HepG2 (cell line): ENCODE results near the gene KHNYN. TPM values are rescaled to one million over a fixed set of nuclear protein-coding genes. Genes with fewer than 3 reads are reported as not detected.

ENCODE experiments used
- BRCA1 ChIP-seq: sonication (generic); formaldehyde crosslinking; IDR thresholded peaks from 2 replicates; pipeline ENCODE4 v1.4.0; 2020; ENCODE audit warnings: missing genetic modification reagents
- CENPX ChIP-seq: sonication (generic); formaldehyde crosslinking; IDR thresholded peaks from 2 replicates; pipeline ENCODE4 v1.9.0; 2021; ENCODE audit warnings: mild to moderate bottlenecking, missing genetic modification reagents, moderate library complexity
- EHMT2 ChIP-seq: fragments of 200-600 bp; sonication (generic); IDR thresholded peaks from 2 replicates; pipeline ENCODE4 v1.7.0; 2017; ENCODE audit warnings: antibody characterized with exemption, low read depth, low read length, borderline replicate concordance
- FOSL2 ChIP-seq: sonication (generic); formaldehyde crosslinking; IDR thresholded peaks from 2 replicates; pipeline ENCODE4 v1.4.0; 2020; ENCODE audit warnings: missing genetic modification reagents
- FOXJ3 ChIP-seq: sonication (generic); formaldehyde crosslinking; IDR thresholded peaks from 2 replicates; pipeline ENCODE4 v1.4.0; 2020; ENCODE audit warnings: missing genetic modification reagents, mild to moderate bottlenecking, borderline replicate concordance
- POLR2A ChIP-seq, 2 experiments: IDR thresholded peaks; 2 replicates each; pipeline ENCODE4 v1.6.1; 2011; ENCODE audit warnings: low read depth in 2 of 2, low read length in 2 of 2, mild to moderate bottlenecking in 1 of 2, moderate library complexity in 1 of 2; ENCODE audit not compliant: insufficient read depth in 1 of 2
- PTBP1 ChIP-seq: fragments of 200-400 bp; formaldehyde crosslinking; IDR thresholded peaks from 2 replicates; pipeline ENCODE4 v1.6.1; 2018; ENCODE audit warnings: low read length, low read depth; ENCODE audit not compliant: poor library complexity, severe bottlenecking
- SNAI1 ChIP-seq: sonication (generic); formaldehyde crosslinking; IDR thresholded peaks from 2 replicates; pipeline ENCODE4 v1.5.0; 2020; ENCODE audit warnings: mild to moderate bottlenecking, missing genetic modification reagents, borderline replicate concordance
- SRSF1 ChIP-seq: fragments of 200-400 bp; formaldehyde crosslinking; optimal IDR thresholded peaks from 2 replicates; pipeline ENCODE3; 2017; ENCODE audit warnings: mild to moderate bottlenecking, low read depth, low read length, moderate library complexity
- TMF1 ChIP-seq: sonication (generic); formaldehyde crosslinking; IDR thresholded peaks from 2 replicates; pipeline ENCODE4 v1.8.1; 2022; ENCODE audit warnings: low read depth, missing genetic modification reagents
- ZBTB21 ChIP-seq: sonication (generic); formaldehyde crosslinking; IDR thresholded peaks from 2 replicates; pipeline ENCODE4 v1.4.0; 2020; ENCODE audit warnings: missing genetic modification reagents
- ZNF224 ChIP-seq: sonication (generic); formaldehyde crosslinking; IDR thresholded peaks from 2 replicates; pipeline ENCODE4 v1.5.0; 2020; ENCODE audit warnings: mild to moderate bottlenecking, missing genetic modification reagents
- ZNF326 ChIP-seq: sonication (generic); formaldehyde crosslinking; IDR thresholded peaks from 2 replicates; pipeline ENCODE4 v1.4.0; 2020; ENCODE audit warnings: missing genetic modification reagents, borderline replicate concordance
- ZNF451 ChIP-seq: sonication (generic); formaldehyde crosslinking; IDR thresholded peaks from 2 replicates; pipeline ENCODE4 v1.5.0; 2020; ENCODE audit warnings: mild to moderate bottlenecking, missing genetic modification reagents
- ZNF550 ChIP-seq: sonication (generic); formaldehyde crosslinking; IDR thresholded peaks from 2 replicates; pipeline ENCODE4 v1.4.0; 2020; ENCODE audit warnings: mild to moderate bottlenecking, missing genetic modification reagents, borderline replicate concordance
- ZNF839 ChIP-seq: sonication (generic); formaldehyde crosslinking; IDR thresholded peaks from 2 replicates; pipeline ENCODE4 v1.4.0; 2020; ENCODE audit warnings: missing genetic modification reagents, mild to moderate bottlenecking, borderline replicate concordance
- polyA plus RNA-seq, 8 experiments: library from polyadenylated mRNA; depleted of rRNA in 3 of 8; stranded (reverse) in 7 of 8; unstranded in 1 of 8; fragments of >200 nt; fragmentation: Illumina TruSeq in 4 of 8; extraction: Trizol in 4 of 8; gene quantifications; 2 replicates each; pipeline versions ENCODE4 v1.2.1 to v1.2.3, GENCODE V29; 2011 to 2016; ENCODE audit warnings: low read depth in 4 of 8, missing spikeins in 1 of 8, mixed read lengths in 1 of 8; ENCODE audit not compliant: insufficient read depth in 1 of 8
- total RNA-seq, 5 experiments: library from RNA; depleted of rRNA; stranded (reverse); fragments of >200 nt; fragmentation: Illumina TruSeq; extraction: Trizol; gene quantifications; 2 replicates each; pipeline ENCODE4 v1.2.3, GENCODE V29; 2016; ENCODE audit warnings: low read depth in 1 of 5
- TF ChIP-seq, protein P1 (sequence below): sonication (generic); formaldehyde crosslinking; IDR thresholded peaks from 2 replicates; pipeline ENCODE4 v1.8.0; 2022; ENCODE audit warnings: mild to moderate bottlenecking, missing genetic modification reagents, moderate library complexity
- TF ChIP-seq, protein P2 (sequence below): sonication (generic); formaldehyde crosslinking; IDR thresholded peaks from 2 replicates; pipeline ENCODE4 v1.4.0; 2020; ENCODE audit warnings: missing genetic modification reagents; ENCODE audit errors: not compliant biosample characterization
- TF ChIP-seq, protein P3 (sequence below): sonication (generic); formaldehyde crosslinking; IDR thresholded peaks from 2 replicates; pipeline ENCODE4 v1.8.0; 2022; ENCODE audit warnings: missing genetic modification reagents, mild to moderate bottlenecking, inconsistent platforms, borderline replicate concordance
- TF ChIP-seq, protein P4 (sequence below): IDR thresholded peaks from 2 replicates; pipeline ENCODE4 v1.6.1; 2016; ENCODE audit warnings: missing compliant biosample characterization, missing genetic modification reagents, borderline replicate concordance
- TF ChIP-seq, protein P5 (sequence below): sonication (generic); formaldehyde crosslinking; IDR thresholded peaks from 2 replicates; pipeline ENCODE4 v1.4.0; 2020; ENCODE audit warnings: missing genetic modification reagents
- TF ChIP-seq, protein P6 (sequence below): IDR thresholded peaks from 2 replicates; pipeline ENCODE4 v1.6.1; 2018; ENCODE audit warnings: missing genetic modification reagents

Gene KHNYN
- total and polyA plus RNA-seq, 2 of the 13 experiments (the other 11 are each of a cell fraction or from before 2014, with no cell fraction given): 52.8 to 75.7 TPM

DNA sequence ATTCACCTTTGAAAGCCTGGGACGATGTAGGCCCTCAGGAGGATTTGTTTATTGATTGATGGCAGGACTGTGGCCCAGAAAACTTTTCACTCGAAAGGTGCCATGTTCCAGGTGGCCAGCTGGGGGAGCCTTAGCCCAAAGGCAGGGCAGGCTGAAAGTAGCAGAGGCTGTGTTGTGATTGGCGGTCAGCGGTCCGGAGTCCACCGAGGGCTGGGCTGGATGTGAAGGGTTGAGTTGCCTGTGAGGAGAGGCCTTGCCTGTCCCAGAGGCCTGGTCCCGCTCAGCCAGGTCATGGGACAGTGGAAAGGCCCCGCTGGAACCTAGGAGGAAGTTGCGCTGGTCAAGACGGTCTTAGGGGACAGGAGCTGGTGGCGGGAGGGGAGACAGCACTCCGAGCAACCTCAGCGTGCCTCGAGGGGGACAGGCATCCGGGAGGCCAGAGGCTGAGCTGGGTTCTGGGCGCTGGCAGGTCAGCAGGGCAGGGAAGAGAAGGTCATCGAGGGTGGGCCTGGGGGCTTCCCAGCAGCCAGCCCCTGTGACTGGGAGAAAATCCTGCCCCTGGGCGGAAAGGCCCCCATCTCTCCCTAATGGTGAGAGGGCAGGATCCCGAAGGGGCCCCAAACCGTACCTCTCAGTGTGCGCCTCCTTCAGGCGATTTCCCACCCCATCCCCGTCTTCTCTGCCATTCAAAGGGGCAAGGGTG lies 52.0 kb downstream of the KHNYN start (continued):
- TF ChIP-seq, protein P1, sequence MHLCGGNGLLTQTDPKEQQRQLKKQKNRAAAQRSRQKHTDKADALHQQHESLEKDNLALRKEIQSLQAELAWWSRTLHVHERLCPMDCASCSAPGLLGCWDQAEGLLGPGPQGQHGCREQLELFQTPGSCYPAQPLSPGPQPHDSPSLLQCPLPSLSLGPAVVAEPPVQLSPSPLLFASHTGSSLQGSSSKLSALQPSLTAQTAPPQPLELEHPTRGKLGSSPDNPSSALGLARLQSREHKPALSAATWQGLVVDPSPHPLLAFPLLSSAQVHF (CRISPR knock-in tag): no peak
- TF ChIP-seq SNAI1 (CRISPR knock-in tag): no peak
- TF ChIP-seq ZNF550 (CRISPR knock-in tag): peak; percentile 90; the same call in 1 of the 2 replicates
- TF ChIP-seq TMF1 (CRISPR knock-in tag): no peak
- TF ChIP-seq SRSF1: peak; percentile 65
- no peak for TF ChIP-seq CENPX (CRISPR knock-in tag)
- no peak for TF ChIP-seq ZNF326 (CRISPR knock-in tag)
- peak; percentile 92; the same call in 1 of the 2 replicates for TF ChIP-seq EHMT2
- peak; percentile 64; the same call in 1 of the 2 replicates for TF ChIP-seq FOXJ3
- TF ChIP-seq, protein P2, sequence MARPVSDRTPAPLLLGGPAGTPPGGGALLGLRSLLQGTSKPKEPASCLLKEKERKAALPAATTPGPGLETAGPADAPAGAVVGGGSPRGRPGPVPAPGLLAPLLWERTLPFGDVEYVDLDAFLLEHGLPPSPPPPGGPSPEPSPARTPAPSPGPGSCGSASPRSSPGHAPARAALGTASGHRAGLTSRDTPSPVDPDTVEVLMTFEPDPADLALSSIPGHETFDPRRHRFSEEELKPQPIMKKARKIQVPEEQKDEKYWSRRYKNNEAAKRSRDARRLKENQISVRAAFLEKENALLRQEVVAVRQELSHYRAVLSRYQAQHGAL: peak; percentile 62
- no peak for TF ChIP-seq ZBTB21 (CRISPR knock-in tag)
- TF ChIP-seq, protein P3, sequence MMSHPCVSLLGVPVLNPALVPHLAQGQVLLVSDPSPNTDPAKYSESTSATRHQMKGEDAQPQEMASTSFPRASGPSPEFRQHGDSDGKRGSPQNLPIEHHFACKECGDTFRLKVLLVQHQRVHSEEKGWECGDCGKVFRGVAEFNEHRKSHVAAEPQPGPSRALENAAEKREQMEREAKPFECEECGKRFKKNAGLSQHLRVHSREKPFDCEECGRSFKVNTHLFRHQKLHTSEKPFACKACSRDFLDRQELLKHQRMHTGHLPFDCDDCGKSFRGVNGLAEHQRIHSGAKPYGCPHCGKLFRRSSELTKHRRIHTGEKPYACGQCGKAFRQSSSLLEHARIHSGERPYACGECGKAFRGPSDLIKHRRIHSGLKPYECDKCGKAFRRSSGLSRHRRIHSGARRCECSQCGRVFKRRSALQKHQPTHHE (CRISPR knock-in tag): peak; percentile 83; the same call in 1 of the 2 replicates
- TF ChIP-seq BRCA1 (CRISPR knock-in tag): peak; percentile 97
- TF ChIP-seq, protein P4, sequence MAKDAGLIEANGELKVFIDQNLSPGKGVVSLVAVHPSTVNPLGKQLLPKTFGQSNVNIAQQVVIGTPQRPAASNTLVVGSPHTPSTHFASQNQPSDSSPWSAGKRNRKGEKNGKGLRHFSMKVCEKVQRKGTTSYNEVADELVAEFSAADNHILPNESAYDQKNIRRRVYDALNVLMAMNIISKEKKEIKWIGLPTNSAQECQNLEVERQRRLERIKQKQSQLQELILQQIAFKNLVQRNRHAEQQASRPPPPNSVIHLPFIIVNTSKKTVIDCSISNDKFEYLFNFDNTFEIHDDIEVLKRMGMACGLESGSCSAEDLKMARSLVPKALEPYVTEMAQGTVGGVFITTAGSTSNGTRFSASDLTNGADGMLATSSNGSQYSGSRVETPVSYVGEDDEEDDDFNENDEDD (CRISPR knock-in tag): peak; percentile 76; the same call in 1 of the 2 replicates
- TF ChIP-seq FOSL2 (CRISPR knock-in tag): peak; percentile 65
- TF ChIP-seq POLR2A (IDR thresholded peaks at IDR 0.05; ENCODE audit: insufficient read depth in 1 of 2, low read depth in 2 of 2, low read length in 2 of 2): peak; percentile 42 to 71; a peak in 2 of 4 replicates
- TF ChIP-seq, protein P5, sequence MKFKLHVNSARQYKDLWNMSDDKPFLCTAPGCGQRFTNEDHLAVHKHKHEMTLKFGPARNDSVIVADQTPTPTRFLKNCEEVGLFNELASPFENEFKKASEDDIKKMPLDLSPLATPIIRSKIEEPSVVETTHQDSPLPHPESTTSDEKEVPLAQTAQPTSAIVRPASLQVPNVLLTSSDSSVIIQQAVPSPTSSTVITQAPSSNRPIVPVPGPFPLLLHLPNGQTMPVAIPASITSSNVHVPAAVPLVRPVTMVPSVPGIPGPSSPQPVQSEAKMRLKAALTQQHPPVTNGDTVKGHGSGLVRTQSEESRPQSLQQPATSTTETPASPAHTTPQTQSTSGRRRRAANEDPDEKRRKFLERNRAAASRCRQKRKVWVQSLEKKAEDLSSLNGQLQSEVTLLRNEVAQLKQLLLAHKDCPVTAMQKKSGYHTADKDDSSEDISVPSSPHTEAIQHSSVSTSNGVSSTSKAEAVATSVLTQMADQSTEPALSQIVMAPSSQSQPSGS: peak; percentile 66
- TF ChIP-seq, protein P6, sequence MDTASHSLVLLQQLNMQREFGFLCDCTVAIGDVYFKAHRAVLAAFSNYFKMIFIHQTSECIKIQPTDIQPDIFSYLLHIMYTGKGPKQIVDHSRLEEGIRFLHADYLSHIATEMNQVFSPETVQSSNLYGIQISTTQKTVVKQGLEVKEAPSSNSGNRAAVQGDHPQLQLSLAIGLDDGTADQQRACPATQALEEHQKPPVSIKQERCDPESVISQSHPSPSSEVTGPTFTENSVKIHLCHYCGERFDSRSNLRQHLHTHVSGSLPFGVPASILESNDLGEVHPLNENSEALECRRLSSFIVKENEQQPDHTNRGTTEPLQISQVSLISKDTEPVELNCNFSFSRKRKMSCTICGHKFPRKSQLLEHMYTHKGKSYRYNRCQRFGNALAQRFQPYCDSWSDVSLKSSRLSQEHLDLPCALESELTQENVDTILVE (CRISPR knock-in tag): no peak
- TF ChIP-seq ZNF839 (CRISPR knock-in tag): peak; percentile 88; the same call in 1 of the 2 replicates
- peak; percentile 78; the same call in 1 of the 2 replicates for TF ChIP-seq ZNF451 (CRISPR knock-in tag)
- peak; percentile 76 for TF ChIP-seq PTBP1
- TF ChIP-seq ZNF224 (CRISPR knock-in tag): no peak; the same call in 1 of the 2 replicates
